Stimulated activated CD4-positive, alpha-beta T cell treated with anti-CD3 and anti-CD28 coated beads, Interleukin-4, amount 100 ng/mL, for 1 hour (primary cell): Measurements from ENCODE around the gene NLRP1.

Experiments used
- DNase-seq: peaks from one replicate; pipeline ENCODE4 v3.0.0-alpha.2; 2020

Gene NLRP1

GRCh38 chr17:5552841-5553240 lies 31.5 kb downstream of the NLRP1 start:
- no peak for DNase-seq

GRCh38 chr17:5545051-5545987 lies 39.0 kb downstream of the NLRP1 start:
- DNase-seq, result no peak

GRCh38 chr17:5544115-5544514 lies 40.2 kb downstream of the NLRP1 start:
- DNase-seq, result no peak

- no peak for DNase-seq
These were observed 42.6 kb downstream of the NLRP1 start for GRCh38 chr17:5541610-5542202.

- no peak for DNase-seq
These were observed 44.0 kb downstream of the NLRP1 start for GRCh38 chr17:5540321-5540720.

- DNase-seq, result no peak
These were observed 45.0 kb downstream of the NLRP1 start for GRCh38 chr17:5539286-5539685.

GRCh38 chr17:5536866-5537650 lies 47.3 kb downstream of the NLRP1 start:
- no peak for DNase-seq

GRCh38 chr17:5535436-5535835 lies 48.9 kb downstream of the NLRP1 start:
- no peak for DNase-seq

- DNase-seq, result no peak
These were observed 50.6 kb downstream of the NLRP1 start for GRCh38 chr17:5533486-5534315.

GRCh38 chr17:5532581-5532980 lies 51.7 kb downstream of the NLRP1 start:
- DNase-seq, result no peak

- DNase-seq, result no peak
These were observed 53.3 kb downstream of the NLRP1 start for GRCh38 chr17:5531085-5531418.

- DNase-seq, result no peak
These were observed 53.8 kb downstream of the NLRP1 start for GRCh38 chr17:5530265-5531084.

- DNase-seq, result no peak
These were observed 56.6 kb downstream of the NLRP1 start for GRCh38 chr17:5527601-5528250.

- peak; percentile 43 for DNase-seq
These were observed 57.3 kb downstream of the NLRP1 start for GRCh38 chr17:5526821-5527598.

GRCh38 chr17:5523249-5523648 lies 61.1 kb downstream of the NLRP1 start:
- no peak for DNase-seq

GRCh38 chr17:5522476-5522875 lies 61.8 kb downstream of the NLRP1 start:
- no peak for DNase-seq

GRCh38 chr17:5516060-5516792 lies 68.1 kb downstream of the NLRP1 start:
- no peak for DNase-seq

- DNase-seq, result no peak
These were observed 69.3 kb downstream of the NLRP1 start for GRCh38 chr17:5514976-5515375.

- DNase-seq, result no peak
These were observed 70.7 kb downstream of the NLRP1 start for GRCh38 chr17:5513628-5514027.
